Activated CD4-positive, CD25-positive, alpha-beta regulatory T cell (primary cell): Measurements from ENCODE around the gene PABPN1.
"Not testable (repeated sequence)": the region's sequence is repeated elsewhere in the genome, so short reads cannot be mapped to it uniquely, and the experiment has no call there.

Experiments used
- DNase-seq, 4 experiments: peaks; one replicate each; lab custom pipeline; 2025; lab: John Stamatoyannopoulos, UW

Gene PABPN1

GRCh38 chr14:23301288-23301968 is 19.8 kb upstream of the PABPN1 start:
- peak; percentile 95 to 100 (median 98) for DNase-seq

- DNase-seq: peak in 2 of 4 experiments; percentile 67 to 68
Measured at GRCh38 chr14:23301969-23302289, 19.3 kb upstream of the PABPN1 start.

DNA sequence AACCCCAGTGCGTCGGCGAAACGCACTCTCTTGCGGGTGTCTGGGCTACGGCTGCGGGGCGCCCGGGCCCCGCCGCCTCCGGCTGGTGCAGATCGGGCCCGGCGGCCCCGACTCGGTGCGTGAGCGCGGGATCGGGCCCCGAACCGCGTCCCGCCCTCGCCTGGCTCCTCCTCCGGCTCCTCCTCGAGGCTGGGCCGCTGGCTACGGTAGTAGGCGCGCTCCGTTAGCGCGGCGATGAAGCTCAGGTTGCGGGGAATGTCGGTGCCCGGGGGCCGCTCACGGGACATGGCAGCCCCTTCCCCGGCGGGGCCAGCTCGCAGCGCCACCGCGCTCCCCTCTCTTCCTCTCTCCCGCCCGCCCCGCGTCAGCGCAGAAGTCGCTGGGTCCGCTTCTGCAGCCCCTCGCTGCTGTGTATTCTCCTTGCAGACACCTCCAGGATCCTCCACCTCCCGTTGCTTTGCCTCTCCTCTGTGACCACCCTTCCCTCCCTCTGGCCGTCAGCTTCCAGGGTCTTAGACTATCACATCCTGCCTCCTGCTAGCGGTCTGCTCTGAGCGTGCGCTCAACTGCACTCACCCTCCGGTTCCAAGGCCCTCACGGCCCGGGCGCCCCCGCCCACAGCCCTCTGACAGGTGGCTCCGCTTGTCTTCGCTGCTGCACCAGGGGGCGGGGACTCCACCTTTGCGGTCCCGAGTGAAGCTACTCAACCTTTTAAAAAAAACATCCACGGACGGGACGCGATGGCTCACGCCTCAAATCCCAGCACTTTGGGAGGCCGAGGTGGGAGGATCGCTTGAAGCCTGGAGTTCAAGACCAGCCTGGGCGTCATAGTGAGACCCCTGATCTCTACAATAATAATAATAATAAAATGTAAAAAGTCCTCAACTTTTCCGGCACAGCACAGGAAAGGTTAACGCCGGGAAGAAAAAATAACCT is 18.7 kb upstream of the PABPN1 start, which contains the start of gene PPP1R3E:
PPP1R3E (minus strand) TSS at position 570 of the 936 bp plus-strand sequence; CDS start at position 287, 283 bp downstream.
- DNase-seq: peak; percentile 54 to 85 (median 72)

- DNase-seq: no peak
Measured at GRCh38 chr14:23306412-23307145, 14.7 kb upstream of the PABPN1 start, which contains the start of gene BCL2L2. Gene BCL2L2, plus strand, starts transcription at chr14:23306833. Its CDS starts 935 bp downstream, at chr14:23307768.

- DNase-seq: no peak
Measured at GRCh38 chr14:23307146-23307530, 14.1 kb upstream of the PABPN1 start.

DNA sequence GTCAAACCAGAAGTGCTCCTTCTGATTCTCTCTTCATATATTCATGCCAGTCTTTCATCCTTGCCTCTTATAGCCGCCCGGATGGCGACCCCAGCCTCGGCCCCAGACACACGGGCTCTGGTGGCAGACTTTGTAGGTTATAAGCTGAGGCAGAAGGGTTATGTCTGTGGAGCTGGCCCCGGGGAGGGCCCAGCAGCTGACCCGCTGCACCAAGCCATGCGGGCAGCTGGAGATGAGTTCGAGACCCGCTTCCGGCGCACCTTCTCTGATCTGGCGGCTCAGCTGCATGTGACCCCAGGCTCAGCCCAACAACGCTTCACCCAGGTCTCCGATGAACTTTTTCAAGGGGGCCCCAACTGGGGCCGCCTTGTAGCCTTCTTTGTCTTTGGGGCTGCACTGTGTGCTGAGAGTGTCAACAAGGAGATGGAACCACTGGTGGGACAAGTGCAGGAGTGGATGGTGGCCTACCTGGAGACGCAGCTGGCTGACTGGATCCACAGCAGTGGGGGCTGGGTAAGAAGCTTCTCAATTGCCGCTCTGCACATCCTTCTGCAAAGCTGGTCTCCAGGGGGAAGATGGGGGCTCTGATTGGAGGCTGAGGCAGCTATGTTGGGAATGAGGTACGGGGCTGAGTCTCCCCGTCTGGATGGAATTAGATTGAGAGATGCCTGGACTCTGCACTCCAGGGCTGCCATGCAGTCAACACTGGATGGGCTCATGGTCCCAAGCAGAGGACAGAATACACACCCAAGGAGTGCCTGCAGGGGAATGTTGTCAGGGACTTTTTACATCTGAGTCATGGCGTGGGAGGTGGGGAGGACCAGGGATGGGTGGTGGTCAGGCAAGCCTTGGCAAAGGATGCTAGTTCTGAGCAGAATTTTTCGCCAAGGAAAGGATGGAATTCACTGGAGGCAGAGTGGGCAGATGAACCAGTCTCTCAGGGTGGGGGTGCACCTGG is 13.3 kb upstream of the PABPN1 start:
- DNase-seq: no peak

DNA sequence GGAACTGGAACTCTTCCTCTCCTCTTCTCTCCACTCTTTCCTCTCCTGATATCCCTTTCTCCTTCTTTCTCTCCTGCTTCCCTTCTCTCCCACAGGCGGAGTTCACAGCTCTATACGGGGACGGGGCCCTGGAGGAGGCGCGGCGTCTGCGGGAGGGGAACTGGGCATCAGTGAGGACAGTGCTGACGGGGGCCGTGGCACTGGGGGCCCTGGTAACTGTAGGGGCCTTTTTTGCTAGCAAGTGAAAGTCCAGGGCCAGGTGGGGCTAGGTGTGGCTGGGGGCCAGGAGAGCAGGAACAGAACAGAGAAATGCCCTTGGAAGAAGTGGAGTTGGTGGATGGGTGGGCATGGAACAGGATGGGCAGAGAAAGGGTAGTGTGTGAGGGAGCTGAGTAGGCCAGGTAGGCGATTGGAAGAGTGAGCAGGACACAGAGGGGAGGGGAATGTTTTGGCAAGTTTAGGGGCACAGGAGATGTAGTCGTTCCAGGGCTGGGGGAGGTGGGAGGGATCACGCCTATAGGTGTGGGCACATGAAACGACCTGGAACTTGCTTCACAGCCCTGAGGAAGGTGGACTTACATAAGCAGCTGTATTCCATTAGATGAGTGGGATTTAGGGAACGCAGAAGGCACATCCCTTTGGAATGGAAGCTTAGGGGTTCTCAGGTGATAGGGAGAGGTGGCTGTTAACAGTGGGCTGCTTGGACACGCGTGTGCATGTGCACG is 12.4 kb upstream of the PABPN1 start:
- no peak for DNase-seq

GRCh38 chr14:23310546-23310945 is 10.7 kb upstream of the PABPN1 start:
- no peak for DNase-seq

GRCh38 chr14:23316300-23316699 is 5.0 kb upstream of the PABPN1 start:
- no peak for DNase-seq

GRCh38 chr14:23319746-23320583 is 1.3 kb upstream of the PABPN1 start:
- DNase-seq: no peak

GRCh38 chr14:23321572-23322547 is 603 bp downstream of the PABPN1 start:
- peak in 1 of 4 experiments; percentile 17 for DNase-seq

DNA sequence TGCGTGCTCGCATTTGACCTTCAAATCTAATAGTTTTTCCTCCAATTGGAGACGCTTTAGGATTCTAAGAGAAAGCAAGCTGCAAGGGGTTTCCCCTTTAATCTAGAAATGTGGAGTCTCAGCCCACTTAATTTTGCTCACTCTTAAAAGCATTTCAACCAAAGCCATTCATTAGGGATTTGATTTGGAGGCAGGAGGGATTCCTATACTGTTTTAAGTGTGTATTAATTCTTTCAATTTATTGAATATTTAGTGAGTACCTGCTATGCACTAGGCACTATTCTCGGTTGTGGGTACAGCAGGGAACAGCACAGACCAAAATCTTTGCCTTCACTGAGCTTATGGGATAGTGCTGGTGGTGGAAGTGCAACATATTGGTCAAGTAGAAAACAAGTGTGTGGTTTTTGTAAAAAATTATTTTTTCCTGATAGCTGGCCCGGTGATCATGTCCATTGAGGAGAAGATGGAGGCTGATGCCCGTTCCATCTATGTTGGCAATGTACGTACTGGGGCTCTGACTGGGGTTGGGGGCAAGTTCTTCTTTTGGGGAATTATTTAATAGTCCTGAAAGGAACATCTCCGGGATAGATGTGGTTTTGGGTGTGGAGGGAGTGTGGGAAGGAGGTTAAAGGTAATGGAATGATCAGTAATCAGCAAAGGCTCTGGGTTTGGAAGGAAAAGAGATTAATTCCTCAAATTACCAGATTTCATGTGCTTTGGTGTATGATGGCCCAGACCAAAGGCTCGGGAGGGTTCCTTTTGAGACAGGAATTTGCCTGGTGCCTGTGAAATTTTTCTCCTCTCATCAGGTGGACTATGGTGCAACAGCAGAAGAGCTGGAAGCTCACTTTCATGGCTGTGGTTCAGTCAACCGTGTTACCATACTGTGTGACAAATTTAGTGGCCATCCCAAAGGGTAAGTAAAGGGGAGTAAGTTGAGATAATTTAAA is 1.6 kb downstream of the PABPN1 start:
- no peak for DNase-seq

DNA sequence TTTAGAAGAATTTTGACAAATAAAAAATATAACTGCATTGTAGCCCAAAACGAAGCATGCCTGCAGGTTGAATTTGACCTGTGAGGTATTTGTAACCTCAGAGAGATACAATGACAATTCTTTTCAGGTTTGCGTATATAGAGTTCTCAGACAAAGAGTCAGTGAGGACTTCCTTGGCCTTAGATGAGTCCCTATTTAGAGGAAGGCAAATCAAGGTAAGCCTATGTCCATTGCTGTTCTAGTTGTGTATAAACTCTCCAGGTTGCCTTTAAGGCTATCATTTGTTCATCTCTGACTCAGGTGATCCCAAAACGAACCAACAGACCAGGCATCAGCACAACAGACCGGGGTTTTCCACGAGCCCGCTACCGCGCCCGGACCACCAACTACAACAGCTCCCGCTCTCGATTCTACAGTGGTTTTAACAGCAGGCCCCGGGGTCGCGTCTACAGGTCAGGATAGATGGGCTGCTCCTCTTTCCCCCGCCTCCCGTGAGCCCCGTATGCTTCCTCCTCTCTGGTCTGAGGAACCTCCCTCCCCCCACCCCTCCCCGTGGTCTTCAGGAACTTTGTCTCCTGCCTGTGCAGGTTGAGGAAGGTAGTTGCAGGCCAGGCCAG is 2.7 kb downstream of the PABPN1 start:
- DNase-seq: no peak

DNA sequence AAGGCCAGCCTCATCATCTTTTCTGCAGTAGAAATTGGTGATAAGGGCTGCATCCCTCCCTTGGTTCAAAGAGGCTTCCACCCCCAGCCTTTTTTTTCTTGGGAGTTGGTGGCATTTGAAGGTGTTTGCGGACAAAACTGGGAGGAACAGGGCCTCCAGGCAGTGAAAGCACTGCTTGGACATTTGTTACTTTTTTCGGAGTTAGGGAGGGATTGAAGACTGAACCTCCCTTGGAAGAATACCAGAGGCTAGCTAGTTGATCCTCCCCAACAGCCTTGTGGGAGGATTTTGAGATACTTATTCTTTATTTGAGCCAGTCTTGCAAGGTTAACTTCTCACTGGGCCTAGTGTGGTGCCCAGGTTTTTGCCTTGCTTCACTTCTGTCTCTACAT is 3.2 kb downstream of the PABPN1 start:
- DNase-seq: no peak

- DNase-seq: no peak
Measured at GRCh38 chr14:23324993-23325392, 3.7 kb downstream of the PABPN1 start.

- DNase-seq: not testable (repeated sequence)
Measured at GRCh38 chr14:23325746-23326145, 4.5 kb downstream of the PABPN1 start.
